ENCODE results near the gene CDK2.

Gene CDK2

GRCh38 chr12:56017181-56017580 lies 50.6 kb downstream of the CDK2 start:
- no peak for DNase-seq

GRCh38 chr12:56018356-56018755 lies 51.7 kb downstream of the CDK2 start:
- no peak for DNase-seq

- DNase-seq, result no peak
Observed at GRCh38 chr12:56020423-56021184, 54.0 kb downstream of the CDK2 start, which contains the start of gene IKZF4. TSS of gene IKZF4 (plus strand) at chr12:56021043. CDS start at chr12:56021494, 451 bp downstream.

- no peak for DNase-seq
Observed at GRCh38 chr12:56021889-56022497, 55.4 kb downstream of the CDK2 start.

Measured in activated effector memory CD4-positive, alpha-beta T cell treated with anti-CD3 and anti-CD28 coated beads, Interleukin-2, amount 50 U/mL, for 16 hours (primary cell).